ENCODE results near the gene FBXO2. TPM values are rescaled to one million over a fixed set of nuclear protein-coding genes. Genes with fewer than 3 reads are reported as not detected.

The FBXO2 gene
- 41.8 and 135 TPM in 2 replicates for total RNA-seq

GRCh38 chr1:11654137-11654938 lies at the start of gene FBXO2, which contains the start of gene FBXO44:
FBXO2 (minus strand) TSS chr1:11654429; CDS start chr1:11654340, 89 bp downstream.
FBXO44 (plus strand) TSS chr1:11654877; CDS start chr1:11655836, 959 bp downstream.

GRCh38 chr1:11691302-11691914 lies 37.2 kb upstream of the FBXO2 start, which contains the start of gene DRAXIN:
DRAXIN (plus strand) TSS chr1:11691710; CDS start chr1:11706259, 14,549 bp downstream.

GRCh38 chr1:11681071-11681771 lies 27.0 kb upstream of the FBXO2 start, which contains the start of gene MAD2L2:
MAD2L2 (minus strand) TSS chr1:11681148; CDS start chr1:11680601, 547 bp downstream.

Other genes starting within 250 kb of the FBXO2 start
- gene DISP3, start 175.3 kb downstream of the FBXO2 start, total RNA-seq = under 0.01 and 0.54 TPM in 2 replicates
- 20.7 and 33.4 TPM in 2 replicates for gene FBXO44, start 448 bp upstream of the FBXO2 start, total RNA-seq
- gene FBXO6, start 9.8 kb upstream of the FBXO2 start, total RNA-seq = 28.7 and 29.2 TPM in 2 replicates
- 42.3 and 56.1 TPM in 2 replicates for gene MAD2L2, start 26.7 kb upstream of the FBXO2 start, total RNA-seq
- gene DRAXIN, start 37.3 kb upstream of the FBXO2 start, total RNA-seq = under 0.01 TPM in 1 of 2 replicates, not detected in the other
- gene AGTRAP, start 81.7 kb upstream of the FBXO2 start, total RNA-seq = 25.1 and 36.3 TPM in 2 replicates
- 0.39 TPM in 1 of 2 replicates, not detected in the other for gene C1orf167, start 107.8 kb upstream of the FBXO2 start, total RNA-seq
- gene MTHFR, start 151.5 kb upstream of the FBXO2 start, total RNA-seq = 29.1 and 33.0 TPM in 2 replicates
- 5.5 and 12.0 TPM in 2 replicates for gene CLCN6, start 151.8 kb upstream of the FBXO2 start, total RNA-seq
- gene NPPA, start 193.4 kb upstream of the FBXO2 start, total RNA-seq = not detected in 2 replicates
- gene NPPB, start 204.5 kb upstream of the FBXO2 start, total RNA-seq = not detected in 2 replicates